Peyer's patch (tissue), 4 donors: Measurements from ENCODE around the gene MEG3. TPM values are rescaled to one million over a fixed set of nuclear protein-coding genes. Genes with fewer than 3 reads are reported as not detected.

Experiments used
- DNase-seq, 3 donors: peaks; one replicate each; pipeline ENCODE4 v3.0.0-alpha.2; 2017 to 2019
- H3K27ac ChIP-seq, 4 donors: fragments of 200-600 bp; sonication (generic); one replicate each; pipeline ENCODE4 v1.5.1; 2016 to 2019
- H3K27me3 ChIP-seq, 2 donors: fragments of 200-600 bp; sonication (generic); one replicate each; pipeline ENCODE4 v1.5.1; 2019
- H3K36me3 ChIP-seq, 3 donors: fragments of 200-600 bp; sonication (generic); one replicate each; pipeline ENCODE4 v1.5.1; 2016 to 2019
- H3K4me1 ChIP-seq, 4 donors: fragments of 200-600 bp; sonication (generic); one replicate each; pipeline ENCODE4 v1.5.1; 2016 to 2019
- H3K4me3 ChIP-seq, 4 donors: fragments of 200-600 bp; sonication (generic); 1 replicate in 3 of 4; 2 replicates in 1 of 4; pipeline ENCODE4 v1.5.1; 2016 to 2019; ENCODE audit warnings: mild to moderate bottlenecking in 1 of 4
- H3K9me3 ChIP-seq, 4 donors: fragments of 200-600 bp; sonication (generic); one replicate each; pipeline ENCODE4 v1.5.1; 2016 to 2019; ENCODE audit warnings: mild to moderate bottlenecking in 1 of 4
- POLR2A ChIP-seq, 2 donors: fragments of 450-650 bp; IDR thresholded peaks; one replicate each; pipeline ENCODE4 v1.5.1; 2017; ENCODE audit warnings: antibody characterized with exemption in 2 of 2, mild to moderate bottlenecking in 2 of 2, moderate library complexity in 2 of 2
- total RNA-seq, 4 donors: library from RNA; depleted of rRNA; stranded (reverse); fragments of >200 nt; gene quantifications; one replicate each; pipeline ENCODE4 v1.1.0, GENCODE V29; 2016
- TF ChIP-seq, protein P1 (sequence below), 6 experiments: fragments of 450-650 bp in 4 of 6; fragments of 200-600 bp in 2 of 6; sonication (generic) in 1 of 6; IDR thresholded peaks; one replicate each; pipeline ENCODE4 v1.5.1; 2017 to 2019; ENCODE audit warnings: antibody characterized with exemption in 6 of 6, mild to moderate bottlenecking in 3 of 6, moderate library complexity in 1 of 6

MEG3 gene
- total RNA-seq, 4 donors from 2014 or later: 5.8 to 135 (median 33.8) TPM

DNA sequence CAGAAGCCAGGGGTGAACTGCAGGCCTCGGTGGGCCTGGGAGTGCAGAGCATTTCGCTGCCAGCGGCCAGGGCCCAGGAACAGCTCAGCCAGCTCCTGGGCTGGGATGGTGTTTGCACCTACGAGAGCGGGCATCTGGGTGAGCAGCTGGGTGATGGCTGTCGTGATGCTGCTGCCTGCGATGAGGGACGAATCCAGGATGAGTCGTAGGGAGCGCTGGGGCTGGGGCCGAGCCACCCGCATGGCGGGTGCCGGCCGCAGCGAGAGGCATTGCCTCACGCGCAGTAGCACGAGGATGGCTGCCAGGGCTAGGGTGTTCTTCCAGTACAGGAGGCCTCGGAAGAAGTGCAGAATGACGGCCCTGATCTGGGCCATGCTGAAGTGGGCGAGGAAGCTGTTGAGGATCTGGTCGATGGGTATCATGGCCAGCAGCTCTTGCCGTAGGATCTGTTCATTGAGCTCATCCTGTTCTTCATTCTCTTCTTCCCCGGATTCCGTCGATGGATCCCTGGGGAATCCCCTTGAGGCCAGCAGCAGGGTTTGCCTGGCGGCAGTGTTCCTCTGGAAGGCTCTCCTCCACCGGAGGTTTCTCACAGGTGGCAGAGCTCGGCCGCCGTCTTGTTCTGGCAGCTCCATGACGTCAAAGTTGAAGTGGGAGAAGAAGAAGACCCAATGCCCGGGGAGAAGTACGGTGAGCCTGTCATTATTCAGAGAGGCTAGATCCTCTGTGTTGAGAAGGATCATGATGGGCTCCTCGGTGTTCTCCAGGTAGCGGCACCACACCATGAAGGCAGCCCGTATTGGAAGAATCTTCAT, 55.5 kb downstream of the MEG3 start:
- DNase-seq: no peak
- TF ChIP-seq, protein P1, sequence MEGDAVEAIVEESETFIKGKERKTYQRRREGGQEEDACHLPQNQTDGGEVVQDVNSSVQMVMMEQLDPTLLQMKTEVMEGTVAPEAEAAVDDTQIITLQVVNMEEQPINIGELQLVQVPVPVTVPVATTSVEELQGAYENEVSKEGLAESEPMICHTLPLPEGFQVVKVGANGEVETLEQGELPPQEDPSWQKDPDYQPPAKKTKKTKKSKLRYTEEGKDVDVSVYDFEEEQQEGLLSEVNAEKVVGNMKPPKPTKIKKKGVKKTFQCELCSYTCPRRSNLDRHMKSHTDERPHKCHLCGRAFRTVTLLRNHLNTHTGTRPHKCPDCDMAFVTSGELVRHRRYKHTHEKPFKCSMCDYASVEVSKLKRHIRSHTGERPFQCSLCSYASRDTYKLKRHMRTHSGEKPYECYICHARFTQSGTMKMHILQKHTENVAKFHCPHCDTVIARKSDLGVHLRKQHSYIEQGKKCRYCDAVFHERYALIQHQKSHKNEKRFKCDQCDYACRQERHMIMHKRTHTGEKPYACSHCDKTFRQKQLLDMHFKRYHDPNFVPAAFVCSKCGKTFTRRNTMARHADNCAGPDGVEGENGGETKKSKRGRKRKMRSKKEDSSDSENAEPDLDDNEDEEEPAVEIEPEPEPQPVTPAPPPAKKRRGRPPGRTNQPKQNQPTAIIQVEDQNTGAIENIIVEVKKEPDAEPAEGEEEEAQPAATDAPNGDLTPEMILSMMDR (IDR thresholded peaks at IDR 0.05): no peak
- no peak for TF ChIP-seq POLR2A (IDR thresholded peaks at IDR 0.05)
- Histone ChIP-seq H3K4me1 (no peaks in the 10 kb centered on the region), H3K36me3 (no peaks in the 10 kb centered on the region), H3K9me3 (no peaks in the 10 kb centered on the region), H3K27ac (no peak overlapping the region), H3K4me3 (no peak overlapping the region), H3K27me3 (no peaks in the 10 kb centered on the region)

DNA sequence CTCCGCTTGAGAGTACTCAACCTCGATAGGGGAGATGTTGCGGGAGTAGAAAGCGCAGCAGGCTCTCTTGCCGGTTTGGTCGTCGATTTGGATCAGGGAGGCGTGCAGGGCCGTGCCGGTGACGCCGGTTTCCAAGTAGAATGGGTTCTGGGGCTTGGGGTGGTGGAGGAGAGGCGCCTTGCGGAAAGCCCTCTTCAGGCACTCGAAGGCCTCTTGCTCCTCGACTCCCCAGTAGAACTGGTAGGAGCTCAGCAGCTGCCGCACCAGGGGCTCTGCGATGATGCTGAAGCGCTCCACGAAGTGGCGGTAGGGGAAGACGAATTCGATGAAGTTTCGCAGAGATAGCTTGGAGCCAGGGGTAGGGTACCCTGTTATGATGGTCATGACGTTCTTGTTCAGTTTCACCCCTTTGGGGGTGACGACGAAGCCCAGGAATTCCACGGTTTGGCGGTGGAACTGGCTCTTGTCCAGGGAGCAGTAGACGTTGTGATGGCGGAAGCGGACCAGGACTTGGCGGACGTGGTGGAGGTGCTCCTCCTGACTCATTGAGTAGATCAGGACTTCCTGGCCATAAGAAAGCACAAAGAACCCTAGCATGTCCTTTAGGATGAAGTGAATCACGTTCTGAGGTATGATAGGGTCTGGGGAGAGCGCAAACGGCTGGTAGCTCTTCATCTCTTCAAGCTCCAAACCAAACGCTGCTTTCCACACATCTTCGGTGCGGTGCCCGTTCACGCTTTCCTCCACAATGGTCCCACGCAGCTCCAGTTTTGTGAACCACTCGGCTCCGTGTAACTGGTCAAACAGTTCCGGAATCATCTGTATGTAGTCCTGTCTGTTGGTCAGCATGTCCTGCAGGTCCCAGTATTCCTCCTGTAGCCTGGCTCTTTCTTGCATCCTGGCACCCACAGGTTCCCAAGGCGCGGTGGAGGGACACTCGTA, 56.4 kb downstream of the MEG3 start:
- TF ChIP-seq POLR2A (IDR thresholded peaks at IDR 0.05): no peak
- TF ChIP-seq, protein P1 (IDR thresholded peaks at IDR 0.05): no peak
- Histone ChIP-seq H3K27me3 (no peaks in the 10 kb centered on the region), H3K4me3 (no peak overlapping the region), H3K4me1 (no peaks in the 10 kb centered on the region), H3K9me3 (no peaks in the 10 kb centered on the region), H3K36me3 (no peaks in the 10 kb centered on the region), H3K27ac (no peak overlapping the region)
- DNase-seq: peak in 1 of 3 donors; percentile 34

DNA sequence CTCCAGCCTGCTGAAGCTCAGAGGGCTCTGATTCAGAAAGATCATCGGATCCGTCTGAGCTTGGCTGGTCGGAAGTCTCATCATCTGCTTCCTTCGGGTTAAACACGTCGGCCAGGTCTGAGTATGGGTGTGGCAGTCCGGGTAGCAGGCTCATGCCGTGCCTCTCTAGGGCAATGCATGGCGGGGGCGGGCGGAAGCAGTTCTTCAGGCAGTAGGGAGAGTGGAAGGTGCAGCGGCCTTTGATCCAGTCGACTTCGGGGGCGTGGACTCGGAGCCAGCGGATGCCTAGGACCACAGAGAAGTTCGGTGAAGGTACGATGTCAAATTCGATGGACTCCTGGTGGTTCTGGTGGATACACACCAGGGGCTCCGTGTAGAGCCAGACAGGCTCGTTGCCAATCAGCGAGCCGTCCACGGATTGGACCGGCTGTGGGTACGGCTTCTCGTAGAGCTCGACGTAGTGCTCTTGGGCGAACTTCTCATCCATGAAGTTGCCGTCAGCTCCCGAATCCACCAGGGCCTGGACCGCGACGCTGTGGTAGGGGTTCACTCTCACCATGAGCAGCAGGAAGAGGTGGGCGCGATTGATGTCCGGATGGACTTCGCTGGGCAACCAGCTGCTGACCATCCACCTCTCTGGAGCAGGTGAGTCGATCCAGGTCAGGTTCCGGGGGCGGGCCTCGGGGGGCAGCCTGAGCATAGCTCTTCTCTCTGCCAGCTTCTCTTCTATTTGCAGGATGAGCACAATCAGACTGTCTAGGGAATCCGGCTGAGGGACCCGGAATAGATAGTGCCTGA, 57.3 kb downstream of the MEG3 start:
- Histone ChIP-seq H3K4me3 (no peak overlapping the region), H3K4me1 (no peaks in the 10 kb centered on the region), H3K36me3 (no peaks in the 10 kb centered on the region), H3K27ac (no peak overlapping the region), H3K27me3 (no peaks in the 10 kb centered on the region), H3K9me3 (no peaks in the 10 kb centered on the region)
- TF ChIP-seq POLR2A (IDR thresholded peaks at IDR 0.05): no peak
- TF ChIP-seq, protein P1 (IDR thresholded peaks at IDR 0.05): no peak
- DNase-seq: peak in 1 of 3 donors; percentile 23

DNA sequence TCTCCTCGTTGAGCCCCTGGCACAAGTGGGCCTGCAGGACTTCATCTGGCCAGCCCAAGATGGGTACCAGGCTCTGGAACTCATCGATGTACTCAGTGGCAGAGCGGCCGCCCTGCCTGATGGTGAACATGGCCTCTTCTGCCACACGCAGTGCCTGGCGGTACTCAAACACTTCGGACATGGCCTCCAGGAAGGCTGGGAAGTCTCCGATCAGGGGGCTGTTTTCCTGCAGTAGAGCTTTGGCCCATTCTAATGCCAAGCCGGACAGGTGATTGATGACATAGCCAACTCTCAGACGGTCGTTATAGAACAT, 57.8 kb downstream of the MEG3 start:
- DNase-seq: peak in 1 of 3 donors; percentile 28
- no peaks in the 10 kb centered on the region for H3K4me1 ChIP-seq
- TF ChIP-seq POLR2A (IDR thresholded peaks at IDR 0.05): no peak
- TF ChIP-seq, protein P1 (IDR thresholded peaks at IDR 0.05): no peak
- no peaks in the 10 kb centered on the region for H3K27me3 ChIP-seq
- no peak overlapping the region for H3K4me3 ChIP-seq
- no peaks in the 10 kb centered on the region for H3K36me3 ChIP-seq
- no peaks in the 10 kb centered on the region for H3K9me3 ChIP-seq
- no peak overlapping the region for H3K27ac ChIP-seq

DNA sequence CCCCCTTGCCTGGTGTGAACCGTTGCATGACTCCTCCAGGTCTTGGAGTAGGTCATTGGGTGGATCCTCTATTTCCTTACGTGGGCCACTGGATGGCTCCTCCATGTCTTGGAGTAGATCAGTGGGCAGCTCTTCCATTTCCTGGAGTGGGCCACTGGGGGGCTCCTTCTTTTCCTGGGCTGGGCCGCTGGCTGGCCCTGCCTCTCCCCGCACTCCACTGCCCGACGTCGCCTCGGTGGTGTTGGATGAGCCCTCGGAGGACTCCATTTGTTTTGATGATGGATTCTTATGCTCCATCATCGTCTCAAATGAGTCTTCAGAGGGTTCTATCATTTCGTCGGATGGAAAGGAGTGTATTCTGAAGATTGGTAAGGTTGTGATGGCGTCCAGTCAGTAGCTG, 58.5 kb downstream of the MEG3 start:
- Histone ChIP-seq H3K4me1 (no peaks in the 10 kb centered on the region), H3K36me3 (no peaks in the 10 kb centered on the region), H3K9me3 (no peaks in the 10 kb centered on the region), H3K27ac (no peak overlapping the region), H3K27me3 (no peaks in the 10 kb centered on the region), H3K4me3 (no peak overlapping the region)
- TF ChIP-seq, protein P1 (IDR thresholded peaks at IDR 0.05): no peak
- TF ChIP-seq POLR2A (IDR thresholded peaks at IDR 0.05): no peak
- peak in 1 of 3 donors; percentile 26 for DNase-seq
